ENCODE data around the gene PAH. TPM values are rescaled to one million over a fixed set of nuclear protein-coding genes. Genes with fewer than 3 reads are reported as not detected.

PAH gene
- total and polyA plus RNA-seq, 9 donors, result 0.22 to 8.4 (median 2.4) TPM; not detected in 5

- peaks cover 8% of the 10 kb centered on the region for H3K27me3 ChIP-seq (ENCODE audit: control insufficient read depth, insufficient read depth, low read length)
- no peaks in the 10 kb centered on the region for H3K4me1 ChIP-seq (ENCODE audit: control insufficient read depth, insufficient read depth, low read length)
- DNase-seq, result no peak
- H3K9me3 ChIP-seq (replicated peaks; ENCODE audit: control insufficient read depth, low read depth, low read length), result no peaks in the 10 kb centered on the region
- WGBS (ENCODE audit: insufficient coverage), result 76% methylated on average over 2 of the region's 2 CpGs
- no peak overlapping the region for H3K4me3 ChIP-seq (ENCODE audit: low read length)
- H3K27ac ChIP-seq (ENCODE audit: low read length), result no peak overlapping the region
- no peaks in the 10 kb centered on the region for H3K36me3 ChIP-seq (ENCODE audit: control insufficient read depth, insufficient read depth, low read length)
Measured at GRCh38 chr12:102918840-102919239, 1.8 kb upstream of the PAH start.

- Histone ChIP-seq H3K27me3 (ENCODE audit: control insufficient read depth, insufficient read depth, low read length) (peaks cover 8% of the 10 kb centered on the region), H3K27ac (ENCODE audit: low read length) (no peak overlapping the region), H3K9me3 (replicated peaks; ENCODE audit: control insufficient read depth, low read depth, low read length) (no peaks in the 10 kb centered on the region), H3K4me3 (ENCODE audit: low read length) (no peak overlapping the region), H3K36me3 (ENCODE audit: control insufficient read depth, insufficient read depth, low read length) (no peaks in the 10 kb centered on the region), H3K4me1 (ENCODE audit: control insufficient read depth, insufficient read depth, low read length) (no peaks in the 10 kb centered on the region)
- 66% methylated on average over 5 of the region's 5 CpGs for WGBS (ENCODE audit: insufficient coverage)
- DNase-seq, result no peak
Measured at GRCh38 chr12:102916252-102917025, 605 bp downstream of the PAH start.

- Histone ChIP-seq H3K36me3 (ENCODE audit: control insufficient read depth, insufficient read depth, low read length) (no peaks in the 10 kb centered on the region), H3K9me3 (replicated peaks; ENCODE audit: control insufficient read depth, low read depth, low read length) (no peaks in the 10 kb centered on the region), H3K4me3 (ENCODE audit: low read length) (no peak overlapping the region), H3K27ac (ENCODE audit: low read length) (no peak overlapping the region), H3K27me3 (ENCODE audit: control insufficient read depth, insufficient read depth, low read length) (peaks cover 8% of the 10 kb centered on the region), H3K4me1 (ENCODE audit: control insufficient read depth, insufficient read depth, low read length) (no peaks in the 10 kb centered on the region)
- whole genome bisulfite sequencing (ENCODE audit: insufficient coverage), result no CpG with 5 or more reads among the region's 2 CpGs
- no peak for DNase-seq
Measured at GRCh38 chr12:102913453-102914226, 3.4 kb downstream of the PAH start.

- H3K9me3 ChIP-seq (replicated peaks; ENCODE audit: control insufficient read depth, low read depth, low read length), result no peaks in the 10 kb centered on the region
- no peak overlapping the region for H3K4me3 ChIP-seq (ENCODE audit: low read length)
- peaks cover 4% of the 10 kb centered on the region for H3K27me3 ChIP-seq (ENCODE audit: control insufficient read depth, insufficient read depth, low read length)
- WGBS (ENCODE audit: insufficient coverage), result no CpG with 5 or more reads among the region's 2 CpGs
- H3K36me3 ChIP-seq (ENCODE audit: control insufficient read depth, insufficient read depth, low read length), result no peaks in the 10 kb centered on the region
- no peaks in the 10 kb centered on the region for H3K4me1 ChIP-seq (ENCODE audit: control insufficient read depth, insufficient read depth, low read length)
- no peak overlapping the region for H3K27ac ChIP-seq (ENCODE audit: low read length)
- no peak for DNase-seq
Measured at GRCh38 chr12:102912258-102912657, 4.8 kb downstream of the PAH start.

GRCh38 chr12:102911320-102911719, 5.7 kb downstream of the PAH start:
- Histone ChIP-seq H3K9me3 (replicated peaks; ENCODE audit: control insufficient read depth, low read depth, low read length) (no peaks in the 10 kb centered on the region), H3K27ac (ENCODE audit: low read length) (no peak overlapping the region), H3K4me1 (ENCODE audit: control insufficient read depth, insufficient read depth, low read length) (no peaks in the 10 kb centered on the region), H3K4me3 (ENCODE audit: low read length) (no peak overlapping the region), H3K27me3 (ENCODE audit: control insufficient read depth, insufficient read depth, low read length) (no peaks in the 10 kb centered on the region), H3K36me3 (ENCODE audit: control insufficient read depth, insufficient read depth, low read length) (no peaks in the 10 kb centered on the region)
- no CpG with 5 or more reads among the region's 3 CpGs for WGBS (ENCODE audit: insufficient coverage)
- no peak for DNase-seq

- H3K27ac ChIP-seq (ENCODE audit: low read length), result no peak overlapping the region
- no peak overlapping the region for H3K4me3 ChIP-seq (ENCODE audit: low read length)
- no peaks in the 10 kb centered on the region for H3K36me3 ChIP-seq (ENCODE audit: control insufficient read depth, insufficient read depth, low read length)
- H3K4me1 ChIP-seq (ENCODE audit: control insufficient read depth, insufficient read depth, low read length), result no peaks in the 10 kb centered on the region
- no peaks in the 10 kb centered on the region for H3K9me3 ChIP-seq (replicated peaks; ENCODE audit: control insufficient read depth, low read depth, low read length)
- no peaks in the 10 kb centered on the region for H3K27me3 ChIP-seq (ENCODE audit: control insufficient read depth, insufficient read depth, low read length)
- 67% methylated on average over 1 of the region's 4 CpGs for WGBS (ENCODE audit: insufficient coverage)
- no peak for DNase-seq
Measured at GRCh38 chr12:102910792-102911191, 6.3 kb downstream of the PAH start.

DNA sequence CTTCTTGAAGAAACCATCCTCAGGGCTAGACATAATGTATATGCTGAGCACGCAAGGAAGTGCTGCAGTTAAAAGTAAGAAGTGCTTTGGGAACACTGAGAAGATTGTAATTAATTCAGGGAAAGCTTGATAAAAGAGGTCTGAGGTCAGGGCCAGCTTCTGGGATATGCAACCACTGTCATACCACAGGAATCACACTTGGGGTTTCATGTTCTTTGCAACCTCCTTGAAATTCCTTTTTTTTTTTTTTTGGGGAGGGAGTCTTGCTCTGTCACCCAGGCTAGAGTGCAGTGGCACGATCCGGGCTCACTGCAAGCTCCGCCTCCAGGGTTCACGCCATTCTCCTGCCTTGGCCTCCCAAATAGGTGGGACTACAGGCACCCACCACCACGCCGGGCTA, 6.9 kb downstream of the PAH start:
- no peak for DNase-seq
- no peaks in the 10 kb centered on the region for H3K4me1 ChIP-seq (ENCODE audit: control insufficient read depth, insufficient read depth, low read length)
- no peaks in the 10 kb centered on the region for H3K9me3 ChIP-seq (replicated peaks; ENCODE audit: control insufficient read depth, low read depth, low read length)
- 58% methylated on average over 4 of the region's 7 CpGs for WGBS (ENCODE audit: insufficient coverage)
- H3K27me3 ChIP-seq (ENCODE audit: control insufficient read depth, insufficient read depth, low read length), result no peaks in the 10 kb centered on the region
- H3K27ac ChIP-seq (ENCODE audit: low read length), result no peak overlapping the region
- H3K36me3 ChIP-seq (ENCODE audit: control insufficient read depth, insufficient read depth, low read length), result no peaks in the 10 kb centered on the region
- no peak overlapping the region for H3K4me3 ChIP-seq (ENCODE audit: low read length)

DNA sequence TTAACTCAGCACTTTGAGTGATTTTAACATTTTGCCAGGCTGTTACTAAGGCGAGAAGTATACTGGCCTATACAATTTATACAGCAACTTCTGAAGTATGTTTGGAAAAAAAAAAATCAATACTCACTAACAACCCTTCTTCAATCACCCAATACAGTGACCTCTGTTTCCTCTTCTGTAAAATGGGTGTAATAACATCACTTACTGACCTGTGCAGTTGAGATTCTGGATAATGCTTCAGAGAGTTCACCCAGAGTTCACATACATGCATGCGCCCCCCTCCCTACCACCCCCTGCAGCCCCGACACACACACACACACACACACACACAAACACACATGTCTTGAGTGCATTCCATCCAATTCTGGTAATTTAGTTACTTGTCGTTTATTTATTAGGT, 9.1 kb downstream of the PAH start:
- Histone ChIP-seq H3K4me3 (ENCODE audit: low read length) (no peak overlapping the region), H3K4me1 (ENCODE audit: control insufficient read depth, insufficient read depth, low read length) (no peaks in the 10 kb centered on the region), H3K9me3 (replicated peaks; ENCODE audit: control insufficient read depth, low read depth, low read length) (no peaks in the 10 kb centered on the region), H3K27ac (ENCODE audit: low read length) (no peak overlapping the region), H3K27me3 (ENCODE audit: control insufficient read depth, insufficient read depth, low read length) (no peaks in the 10 kb centered on the region), H3K36me3 (ENCODE audit: control insufficient read depth, insufficient read depth, low read length) (no peaks in the 10 kb centered on the region)
- DNase-seq, result no peak
- no CpG with 5 or more reads among the region's 4 CpGs for WGBS (ENCODE audit: insufficient coverage)

- H3K36me3 ChIP-seq (ENCODE audit: control insufficient read depth, insufficient read depth, low read length), result no peaks in the 10 kb centered on the region
- H3K27ac ChIP-seq (ENCODE audit: low read length), result no peak overlapping the region
- no peak for DNase-seq
- H3K4me3 ChIP-seq (ENCODE audit: low read length), result no peak overlapping the region
- no CpG with 5 or more reads among the region's 3 CpGs for WGBS (ENCODE audit: insufficient coverage)
- no peaks in the 10 kb centered on the region for H3K27me3 ChIP-seq (ENCODE audit: control insufficient read depth, insufficient read depth, low read length)
- H3K9me3 ChIP-seq (replicated peaks; ENCODE audit: control insufficient read depth, low read depth, low read length), result no peaks in the 10 kb centered on the region
- no peaks in the 10 kb centered on the region for H3K4me1 ChIP-seq (ENCODE audit: control insufficient read depth, insufficient read depth, low read length)
Measured at GRCh38 chr12:102905229-102905628, 11.8 kb downstream of the PAH start.

DNA sequence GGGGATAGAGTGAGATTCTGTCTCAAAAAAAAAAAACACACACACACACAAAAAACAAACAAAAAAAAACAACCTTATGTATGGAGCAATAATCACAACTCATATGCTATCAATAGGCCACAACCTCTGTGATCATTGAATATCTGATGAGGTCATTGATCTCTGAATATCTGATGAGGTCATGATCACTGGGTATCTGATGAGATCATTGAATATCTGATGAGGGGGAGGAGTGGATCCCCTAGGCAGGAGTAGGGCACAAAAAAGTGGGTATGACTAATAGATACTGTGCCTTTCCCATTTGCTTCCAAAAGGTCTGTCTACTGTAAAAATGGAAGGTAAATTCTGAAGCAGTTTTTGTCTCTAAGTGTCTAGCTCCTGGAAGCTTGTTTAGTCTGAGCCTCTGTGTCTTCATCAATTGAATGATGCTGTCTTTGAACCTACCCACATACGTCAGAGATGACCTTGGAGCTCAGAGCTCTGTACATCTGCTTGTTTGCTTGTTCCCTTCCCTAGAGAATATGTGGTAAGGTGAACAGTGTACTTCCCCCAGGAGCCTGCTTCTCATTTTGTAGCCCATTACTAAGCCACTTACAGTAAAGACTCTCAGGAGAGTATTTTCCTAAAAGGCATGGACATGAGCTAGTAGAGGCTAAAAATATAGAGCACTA, 13.6 kb downstream of the PAH start:
- Histone ChIP-seq H3K4me3 (ENCODE audit: low read length) (no peak overlapping the region), H3K27ac (ENCODE audit: low read length) (no peak overlapping the region)
- WGBS (ENCODE audit: insufficient coverage), result no CpG with 5 or more reads among the region's 1 CpG

More for the DNA sequence above, 13.6 kb downstream of the PAH start:
- no peaks in the 10 kb centered on the region for H3K4me1 ChIP-seq (ENCODE audit: control insufficient read depth, insufficient read depth, low read length)
- no peaks in the 10 kb centered on the region for H3K27me3 ChIP-seq (ENCODE audit: control insufficient read depth, insufficient read depth, low read length)
- no peaks in the 10 kb centered on the region for H3K36me3 ChIP-seq (ENCODE audit: control insufficient read depth, insufficient read depth, low read length)
- DNase-seq, result no peak
- no peaks in the 10 kb centered on the region for H3K9me3 ChIP-seq (replicated peaks; ENCODE audit: control insufficient read depth, low read depth, low read length)
